Lung (tissue), 12 donors: ENCODE data around the gene PDE9A. TPM values are rescaled to one million over a fixed set of nuclear protein-coding genes. Genes with fewer than 3 reads are reported as not detected.
A peak's percentile ranks its signal among the peaks of the same experiment; 100 is the strongest.

ENCODE experiments used
- ATAC-seq: fragments of 200-7000 bp; cut with Tn5 transposase; one replicate; pipeline ENCODE4 v1.9.1; 2020; ENCODE audit warnings: moderate number of reproducible peaks; ENCODE audit not compliant: insufficient read depth, low FRiP score
- DNase-seq, 3 donors: peaks; one replicate each; pipeline ENCODE4 v3.0.0-alpha.2; 2013 to 2017
- H3K27ac ChIP-seq, 2 donors: one replicate each; pipeline ENCODE4 v1.5.1; 2013; ENCODE audit warnings: mild to moderate bottlenecking in 2 of 2, moderate library complexity in 2 of 2, control low read depth in 1 of 2, inconsistent platforms in 1 of 2, low read depth in 1 of 2, low read length in 1 of 2
- H3K27me3 ChIP-seq, 3 donors: one replicate each; pipeline ENCODE4 v1.5.1; 2013; ENCODE audit warnings: low read length in 2 of 3; ENCODE audit not compliant: control insufficient read depth in 3 of 3, insufficient read depth in 3 of 3
- H3K36me3 ChIP-seq, 4 donors: one replicate each; pipeline ENCODE4 v1.5.1; 2013; ENCODE audit warnings: low read length in 4 of 4, mild to moderate bottlenecking in 1 of 4, moderate library complexity in 1 of 4; ENCODE audit not compliant: control insufficient read depth in 4 of 4, insufficient read depth in 4 of 4
- H3K4me1 ChIP-seq, 5 donors: one replicate each; pipeline ENCODE4 v1.5.1; 2013; ENCODE audit warnings: low read length in 5 of 5, mild to moderate bottlenecking in 2 of 5, moderate library complexity in 1 of 5; ENCODE audit not compliant: control insufficient read depth in 5 of 5, insufficient read depth in 5 of 5
- H3K4me3 ChIP-seq: one replicate; pipeline ENCODE4 v1.5.1; 2013; ENCODE audit warnings: mild to moderate bottlenecking, control low read depth, moderate library complexity
- H3K9ac ChIP-seq, 2 donors: one replicate each; pipeline ENCODE4 v1.5.1; 2013; ENCODE audit warnings: low read length in 2 of 2, control low read depth in 1 of 2; ENCODE audit not compliant: insufficient read depth in 1 of 2
- H3K9me3 ChIP-seq, 4 donors: one replicate each; pipeline ENCODE4 v1.5.1; 2013; ENCODE audit warnings: low read length in 3 of 4, mild to moderate bottlenecking in 1 of 4, moderate library complexity in 1 of 4; ENCODE audit not compliant: control insufficient read depth in 4 of 4, insufficient read depth in 3 of 4
- CTCF ChIP-seq: IDR thresholded peaks from 2 replicates; pipeline ENCODE4 v1.5.1; 2012; ENCODE audit warnings: mild to moderate bottlenecking; ENCODE audit errors: control extremely low read depth, extremely low read depth
- WGBS, 2 donors: extraction: QIAGEN DNeasy Blood & Tissue Kit; methylation state at CpG; one replicate each; pipeline ENCODE4 v1.1.7; 2013; 5-methylcytosine and 5-hydroxymethylcytosine counted together
- polyA plus RNA-seq, 2 donors: library from polyadenylated mRNA; stranded (reverse); fragments of 200-250 nt; gene quantifications; one replicate each; pipeline ENCODE4 v1.2.1, GENCODE V29; 2013
- total RNA-seq, 2 donors: library from RNA; depleted of rRNA in 1 of 2; stranded (reverse); fragments of >200 nt in 1 of 2; gene quantifications; one replicate each; pipeline ENCODE4 v1.2.1, GENCODE V29; 2014 to 2021
- donor health status: control.
- donor health status: control.
- donor health status: Bipolar disorder and iron deficiency.
- donor health status: healthy.
- donor health status: DM: yes; HTN: yes; CAD: no.

Gene PDE9A
- total and polyA plus RNA-seq, 4 donors: 5.3 to 17.0 (median 6.9) TPM

GRCh38 chr21:42674351-42674940 is 21.0 kb downstream of the PDE9A start:
- peak overlapping the region in 1 of 2 donors; percentile 46 for H3K9ac ChIP-seq
- DNase-seq (peak; percentile 74 to 83 (median 83)), ATAC-seq (no peak)
- H3K36me3 ChIP-seq: peaks cover 0 to 11% (median 0%) of the 10 kb centered on the region in 4 donors
- peaks cover 0 to 3% (median 0%) of the 10 kb centered on the region in 4 donors for H3K9me3 ChIP-seq
- WGBS, 2 donors: 41 to 45% methylated on average over 14 of the region's 14 CpGs
- no peak overlapping the region for H3K4me3 ChIP-seq
- no peak for TF ChIP-seq CTCF
- H3K27me3 ChIP-seq: no peaks in the 10 kb centered on the region
- H3K27ac ChIP-seq: no peak overlapping the region
- H3K4me1 ChIP-seq: peaks cover 0 to 48% (median 5%) of the 10 kb centered on the region in 5 donors

- no peak for ATAC-seq
- no peak for TF ChIP-seq CTCF
- Histone ChIP-seq H3K9ac (no peak overlapping the region), H3K9me3 (peaks cover 0 to 3% (median 0%) of the 10 kb centered on the region in 4 donors), H3K4me1 (peaks cover 0 to 47% (median 4%) of the 10 kb centered on the region in 5 donors), H3K27me3 (no peaks in the 10 kb centered on the region), H3K27ac (no peak overlapping the region), H3K36me3 (peaks cover 0 to 5% (median 0%) of the 10 kb centered on the region in 4 donors), H3K4me3 (no peak overlapping the region)
- DNase-seq: no peak
- 93 to 94% methylated on average over 15 of the region's 15 CpGs for WGBS, 2 donors
Observed at GRCh38 chr21:42675403-42675802, 22.0 kb downstream of the PDE9A start.

GRCh38 chr21:42676808-42677207 is 23.4 kb downstream of the PDE9A start:
- Histone ChIP-seq H3K9me3 (peaks cover 0 to 3% (median 0%) of the 10 kb centered on the region in 4 donors), H3K36me3 (no peaks in the 10 kb centered on the region), H3K9ac (no peak overlapping the region), H3K27ac (no peak overlapping the region), H3K4me1 (peaks cover 0 to 44% (median 0%) of the 10 kb centered on the region in 5 donors), H3K4me3 (no peak overlapping the region), H3K27me3 (no peaks in the 10 kb centered on the region)
- WGBS, 2 donors: 93% methylated on average over 8 of the region's 8 CpGs
- ATAC-seq (no peak), DNase-seq (no peak)
- TF ChIP-seq CTCF: no peak
